HG02870 (cell line): ENCODE results near the gene DPT.

Source experiments
- ATAC-seq: cut with Tn5 transposase; IDR thresholded peaks from one replicate; pipeline ENCODE4 v1.9.1; 2021; ENCODE audit warnings: mild to moderate bottlenecking, moderate library complexity; ENCODE audit not compliant: unreplicated experiment

DPT gene

DNA sequence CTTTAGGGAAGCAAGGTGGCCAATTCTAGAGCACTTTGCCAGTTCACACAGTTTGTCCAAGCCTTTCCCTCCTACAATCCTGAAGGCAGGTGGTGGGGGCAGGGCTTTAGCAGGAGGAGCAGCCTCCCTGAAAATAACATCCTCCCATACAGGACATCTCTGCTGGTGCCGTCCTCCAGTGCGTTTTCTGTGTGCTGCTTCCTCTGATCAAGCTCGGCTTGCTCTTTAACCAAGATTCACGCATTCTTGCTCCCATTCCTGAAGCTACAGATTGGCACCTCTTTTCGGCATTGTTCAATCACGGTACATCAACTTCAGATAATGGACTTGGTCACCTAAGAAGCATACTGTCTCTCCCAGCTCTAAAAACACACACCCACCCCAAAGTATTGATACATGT, 7.5 kb upstream of the DPT start:
- no peak for ATAC-seq

DNA sequence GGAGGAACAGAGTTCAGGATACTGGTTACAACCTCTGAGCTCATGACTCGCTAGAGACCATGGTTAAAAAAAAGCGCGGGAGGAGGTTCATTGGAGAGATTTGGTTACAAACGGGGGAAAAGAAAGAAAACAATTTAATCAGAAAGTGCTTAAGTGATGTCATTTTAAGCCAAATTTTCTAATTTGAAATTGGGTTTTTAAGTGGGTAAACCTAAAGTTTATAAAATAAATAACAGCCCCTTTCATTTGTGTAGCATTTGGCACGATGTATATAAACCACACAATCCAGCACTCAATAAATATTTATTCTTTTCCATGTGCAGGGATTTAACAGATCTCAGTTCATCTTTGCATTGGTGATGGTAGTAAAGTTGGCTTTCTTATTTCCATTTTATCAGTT, 7.0 kb upstream of the DPT start:
- no peak for ATAC-seq

DNA sequence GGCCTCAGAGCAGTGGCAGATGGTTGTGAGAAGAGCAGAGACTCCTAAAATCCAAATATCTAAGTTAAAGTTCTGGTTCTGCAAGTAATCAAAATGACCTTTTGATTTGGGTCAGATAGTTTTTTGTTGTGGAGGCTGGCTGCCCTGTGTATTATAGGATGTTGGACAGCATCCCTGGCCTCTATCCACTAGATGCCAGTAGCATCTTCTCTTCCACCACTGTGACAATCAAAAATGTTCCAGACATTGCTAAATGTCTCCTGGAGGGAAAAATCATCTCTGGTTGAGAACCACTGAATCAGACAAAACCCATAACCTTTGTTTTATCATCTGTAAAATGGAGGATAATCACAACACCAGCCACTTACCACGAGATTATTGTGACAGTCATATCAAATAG, 5.9 kb upstream of the DPT start:
- ATAC-seq = no peak

DNA sequence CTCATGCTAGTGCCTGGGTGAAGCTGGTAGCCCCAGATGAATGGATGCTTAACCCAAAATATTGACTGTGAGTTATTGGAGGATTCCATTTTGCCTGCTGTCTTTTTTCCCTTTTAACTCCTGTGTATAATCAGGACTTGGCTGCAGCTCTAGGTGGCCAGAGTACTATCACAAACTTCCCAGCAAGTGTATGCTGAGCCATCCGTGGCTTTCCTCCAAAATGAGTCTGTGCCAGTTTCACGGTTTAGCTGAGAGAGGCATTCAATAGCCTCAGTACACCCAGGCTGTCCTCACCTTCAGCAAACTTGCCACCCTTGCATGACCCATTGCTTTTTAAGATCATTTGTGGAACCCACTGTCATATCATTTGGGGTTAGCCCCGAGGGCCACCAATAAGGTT, 5.3 kb upstream of the DPT start:
- no peak for ATAC-seq

DNA sequence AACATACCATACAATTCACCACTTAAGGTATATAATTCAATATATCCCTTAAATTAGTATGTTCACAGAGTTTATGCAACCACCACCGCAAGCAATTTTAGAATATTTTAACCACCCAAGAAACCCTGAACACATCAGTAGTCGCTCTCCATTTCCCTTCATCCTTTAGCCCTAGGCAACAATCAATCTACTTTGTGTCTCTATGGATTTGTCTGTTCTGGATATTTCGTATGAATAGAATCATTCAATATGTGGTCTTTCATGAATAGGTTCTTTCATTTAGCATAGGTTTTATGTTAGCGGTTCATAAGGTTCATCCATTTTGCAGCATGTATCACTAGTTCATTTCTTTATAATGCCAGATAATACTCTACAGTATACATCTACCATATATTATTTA, 4.2 kb upstream of the DPT start:
- ATAC-seq = no peak

DNA sequence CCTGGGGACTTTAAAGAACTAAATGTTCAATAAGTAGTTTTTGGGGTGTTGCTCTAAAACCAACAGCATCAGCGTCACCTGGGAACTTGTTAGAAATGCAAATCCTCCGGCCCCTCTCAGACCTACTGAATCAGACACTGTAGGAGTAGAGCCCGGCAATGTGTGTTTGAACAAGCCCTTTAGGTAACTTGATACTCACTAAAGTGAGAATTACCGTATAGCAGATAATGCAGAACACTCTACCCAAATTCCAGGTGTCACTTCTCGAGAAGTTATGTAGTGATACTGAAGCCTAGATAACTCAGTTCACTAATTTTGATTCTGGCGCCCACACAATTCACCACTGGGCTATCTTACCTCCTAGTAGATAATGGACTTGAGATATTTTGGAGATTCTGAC, 3.7 kb upstream of the DPT start:
- no peak for ATAC-seq

DNA sequence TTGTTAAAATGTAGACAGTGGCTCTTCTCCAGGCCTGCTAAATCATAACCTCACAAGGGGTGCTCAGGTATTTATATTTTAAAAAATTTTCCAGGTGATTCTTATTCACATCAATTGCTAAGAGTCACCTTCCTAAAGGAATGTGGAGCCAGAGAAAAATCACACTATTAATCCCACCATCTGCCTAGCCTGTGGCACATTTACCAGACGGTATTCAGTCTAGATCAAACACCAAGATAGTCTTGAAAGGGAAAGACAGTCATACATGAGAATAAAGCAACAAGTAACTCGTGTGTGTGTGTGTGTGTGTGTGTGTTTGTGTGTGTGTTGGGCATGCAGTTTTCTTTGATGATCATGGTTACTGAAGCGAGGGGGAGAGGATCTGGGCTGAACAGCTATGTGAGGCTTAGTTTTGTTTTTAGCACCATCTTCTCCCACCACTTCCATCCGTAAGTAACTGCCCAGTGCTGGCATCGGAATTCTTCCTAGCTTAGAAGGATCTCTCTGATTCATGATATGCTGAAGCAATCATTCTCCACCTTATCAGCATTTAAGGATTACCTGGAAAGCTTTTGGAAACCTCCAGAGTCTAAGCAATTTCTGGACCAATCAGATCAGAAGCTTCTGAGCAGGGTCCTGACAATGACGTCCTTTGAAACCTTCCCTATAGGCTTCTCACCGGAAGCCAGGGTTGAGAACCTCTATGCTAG, 2.4 kb upstream of the DPT start:
- ATAC-seq = no peak

DNA sequence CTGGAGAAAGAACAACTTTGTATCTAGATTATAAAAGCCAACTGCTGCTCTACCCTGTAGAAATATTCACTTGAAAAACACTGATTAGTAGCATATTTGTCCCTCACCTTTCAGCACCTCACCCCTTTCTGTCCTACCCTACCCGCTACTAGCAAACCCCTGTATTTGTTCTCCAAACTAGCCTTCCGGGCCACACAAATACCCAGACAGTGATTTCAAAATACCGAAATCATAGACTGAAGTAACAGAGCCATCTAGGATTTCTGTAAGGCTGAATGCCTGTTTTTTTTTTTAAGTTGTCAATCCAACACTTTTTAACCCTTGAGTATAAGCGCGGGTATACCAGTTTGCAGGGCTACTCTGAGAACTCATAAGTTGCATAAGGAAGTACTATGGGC, 398 bp upstream of the DPT start:
- no peak for ATAC-seq

DNA sequence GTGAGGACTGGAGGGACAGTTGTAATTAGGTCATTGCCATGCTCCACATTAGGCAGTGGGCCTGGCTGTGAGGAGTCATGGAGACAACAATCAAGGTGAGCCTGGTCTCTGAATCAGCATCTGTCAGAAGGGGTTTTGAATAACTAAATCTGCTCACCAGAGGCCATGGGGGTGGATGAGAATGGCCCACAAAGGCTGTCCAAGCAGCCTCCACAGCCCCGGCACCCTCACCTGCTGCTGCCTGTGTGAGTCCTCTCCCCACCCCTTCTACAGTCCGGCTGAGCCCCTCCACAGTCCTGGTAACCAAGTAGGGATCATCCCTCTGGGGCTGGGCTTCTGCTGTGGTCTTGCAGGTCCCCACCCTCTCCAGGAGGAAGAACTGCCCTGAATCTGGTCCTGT, 2.3 kb downstream of the DPT start:
- ATAC-seq = no peak

DNA sequence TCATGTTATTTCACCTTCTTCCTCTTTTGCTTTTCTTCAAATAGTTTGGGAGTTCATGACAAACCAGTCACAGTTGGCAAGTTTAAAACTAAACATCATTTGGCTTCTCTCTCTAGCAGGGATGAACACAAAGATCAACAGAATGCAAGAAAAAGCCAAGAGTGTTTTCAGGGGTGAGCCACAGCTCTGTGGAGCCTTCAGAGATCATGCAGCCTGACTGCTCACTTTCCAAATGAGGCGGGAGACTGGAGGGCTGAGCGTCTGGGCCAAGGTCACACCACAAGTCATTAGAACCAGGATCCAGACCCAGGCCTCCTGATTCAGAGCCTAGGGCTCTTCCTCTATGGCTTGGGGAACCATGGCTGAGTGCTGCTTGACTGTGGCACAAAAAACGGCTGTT, 2.7 kb downstream of the DPT start:
- ATAC-seq = no peak

DNA sequence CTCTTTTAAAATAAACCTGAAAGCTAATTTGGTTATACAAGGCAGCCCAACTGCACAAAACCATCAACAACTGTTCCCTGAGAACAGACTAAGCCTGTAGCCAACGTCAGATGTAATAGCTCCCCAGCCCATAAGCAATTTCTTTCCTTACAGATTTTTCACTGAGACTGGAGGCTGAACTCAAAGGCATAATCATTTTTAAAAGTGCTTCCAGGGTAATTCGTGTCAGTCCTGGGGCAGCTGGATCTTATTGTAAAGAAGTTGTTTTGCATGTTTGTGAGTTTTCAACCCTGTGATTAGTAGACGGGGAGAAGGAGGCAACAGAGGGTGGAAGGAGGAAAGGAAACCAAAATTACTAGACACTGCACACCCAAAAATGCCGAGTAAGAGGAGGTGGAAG, 3.2 kb downstream of the DPT start:
- ATAC-seq = no peak

DNA sequence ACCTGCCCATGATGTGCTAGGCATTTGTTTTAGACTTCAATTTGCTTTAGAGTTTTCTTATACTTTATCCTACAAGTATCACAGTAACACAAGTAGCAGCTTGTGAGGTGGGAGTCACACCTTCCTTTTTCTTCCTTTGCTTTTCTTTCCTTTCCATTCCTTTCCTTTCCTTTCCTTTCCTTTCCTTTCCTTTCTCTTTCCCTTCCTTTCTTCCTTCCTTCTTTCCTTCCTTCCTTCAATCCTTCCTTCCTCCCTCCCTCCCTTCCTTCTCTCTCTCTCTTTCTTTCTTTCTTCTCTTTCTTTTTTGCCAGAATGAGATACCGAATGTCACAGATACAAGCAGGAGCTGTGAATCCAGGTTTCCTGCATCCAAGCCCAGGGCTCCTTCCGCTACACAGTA, 3.9 kb downstream of the DPT start:
- ATAC-seq = no peak

DNA sequence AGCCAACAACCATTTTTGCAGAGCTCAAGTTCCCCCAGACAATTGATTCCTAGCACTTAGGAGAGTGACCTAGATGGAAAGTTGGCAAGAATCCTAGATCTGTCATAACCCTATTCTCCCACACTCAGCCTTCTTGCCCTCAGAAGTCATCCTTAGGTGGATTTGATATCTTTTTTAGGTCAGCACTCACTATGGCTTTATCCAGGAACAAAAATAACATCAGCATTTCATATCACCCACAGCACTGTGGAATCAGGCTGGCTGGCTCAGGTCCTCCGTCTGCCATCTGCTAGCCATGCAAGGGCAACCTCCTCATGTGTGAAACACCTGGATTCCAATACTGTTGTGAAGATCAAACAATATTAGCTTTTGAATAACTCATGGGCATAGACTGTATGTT, 6.0 kb downstream of the DPT start:
- no peak for ATAC-seq

DNA sequence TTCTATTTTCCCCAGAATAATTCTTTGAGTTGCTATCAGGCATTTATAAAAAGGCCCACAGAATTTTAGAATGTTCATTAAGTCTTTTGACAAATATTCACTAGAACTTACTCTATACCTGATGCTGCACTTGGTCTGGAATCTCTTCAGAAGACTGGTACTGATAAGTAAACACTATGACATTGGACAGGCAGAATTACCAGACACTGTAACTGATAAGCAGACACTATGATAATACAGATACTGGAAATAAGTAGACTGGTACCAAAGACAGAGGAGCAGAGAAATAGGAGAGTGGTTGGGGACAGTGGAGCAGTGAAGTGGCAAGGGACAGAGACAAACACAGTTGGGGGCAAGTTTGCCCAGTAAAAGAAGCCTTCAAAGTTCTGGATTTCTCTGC, 8.2 kb downstream of the DPT start:
- ATAC-seq = no peak

DNA sequence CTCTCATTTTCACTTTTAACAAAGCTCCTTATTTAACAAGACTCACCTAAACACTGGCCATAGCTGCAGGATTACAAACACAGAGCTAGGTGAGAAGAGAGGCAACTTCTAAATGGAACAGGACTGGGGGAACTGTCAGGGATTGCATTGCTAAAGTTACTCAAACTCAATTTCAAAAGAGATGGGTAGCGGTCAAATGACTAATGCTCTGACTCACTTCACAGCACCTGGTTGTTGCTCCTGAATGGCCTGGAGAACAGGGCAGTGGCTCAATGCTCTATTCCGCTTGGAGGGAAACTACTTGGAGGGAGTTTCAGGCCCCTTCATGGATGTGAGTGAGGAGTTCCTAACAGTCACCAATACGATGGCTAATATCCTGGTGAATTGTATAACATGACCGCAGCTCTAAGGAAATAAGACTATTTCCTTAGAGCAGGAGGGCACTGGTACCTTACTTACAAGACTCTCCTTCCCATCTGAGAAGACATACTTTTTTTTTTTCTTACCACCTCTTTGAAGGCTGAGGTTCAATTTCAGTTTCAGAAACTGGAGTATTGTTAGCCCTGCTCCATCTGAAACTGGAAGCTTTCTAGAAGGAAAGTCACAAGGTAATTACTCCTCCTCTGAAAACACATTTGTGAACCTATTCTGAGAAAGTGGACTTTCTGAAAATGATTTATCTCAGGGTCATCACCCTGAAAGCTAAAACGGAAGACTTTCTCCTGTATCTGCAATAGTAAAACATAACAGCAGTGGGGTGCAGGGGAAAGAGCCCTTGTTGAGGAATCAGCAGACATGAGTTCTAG, 9.5 kb downstream of the DPT start:
- ATAC-seq = peak; percentile 64

DNA sequence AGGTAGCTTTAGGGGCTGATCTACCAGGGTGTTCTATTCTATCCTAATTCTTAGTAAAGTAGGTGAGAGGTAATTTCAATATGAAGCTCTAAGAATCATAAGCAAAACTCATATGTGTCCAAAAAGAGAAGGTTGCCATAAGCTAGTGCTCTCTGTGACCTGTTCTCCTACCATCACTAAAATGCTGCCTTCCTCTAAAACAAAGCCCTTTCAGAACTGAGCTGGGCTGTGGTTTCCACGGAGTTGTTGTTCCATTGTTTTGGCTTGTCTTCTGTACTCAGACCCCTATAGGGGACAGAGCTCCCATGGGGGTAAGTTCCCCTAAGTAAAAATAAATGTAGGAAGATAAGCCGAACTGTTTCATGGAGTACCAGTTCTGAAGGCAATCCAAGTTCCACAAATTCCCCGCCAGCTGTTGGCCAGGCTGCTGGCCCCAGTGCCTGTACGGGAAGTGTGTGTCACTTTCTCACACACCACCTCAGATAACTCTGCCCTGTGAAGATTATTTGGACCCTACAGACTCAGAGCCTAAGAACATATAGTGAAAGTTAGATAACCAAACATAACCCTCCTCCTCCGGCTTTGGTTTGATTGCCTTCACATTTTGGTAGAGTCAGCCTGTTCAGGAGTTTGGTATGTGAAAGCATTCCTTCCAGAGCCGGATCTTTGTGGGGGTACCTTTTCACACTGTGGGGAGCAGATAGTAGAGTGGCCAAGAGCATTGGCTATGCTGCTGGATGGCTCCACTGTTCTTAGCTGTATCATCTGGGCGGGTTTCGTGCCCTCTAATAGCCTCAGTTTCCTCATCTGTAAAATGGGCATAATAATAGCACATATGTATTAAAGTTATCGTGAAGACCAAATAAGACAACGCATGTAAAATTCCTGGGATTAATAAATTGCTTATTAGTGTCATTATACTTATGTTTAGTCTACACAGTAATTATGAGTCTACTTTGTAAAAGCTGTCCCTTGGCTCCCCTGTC, 10.8 kb downstream of the DPT start:
- no peak for ATAC-seq

DNA sequence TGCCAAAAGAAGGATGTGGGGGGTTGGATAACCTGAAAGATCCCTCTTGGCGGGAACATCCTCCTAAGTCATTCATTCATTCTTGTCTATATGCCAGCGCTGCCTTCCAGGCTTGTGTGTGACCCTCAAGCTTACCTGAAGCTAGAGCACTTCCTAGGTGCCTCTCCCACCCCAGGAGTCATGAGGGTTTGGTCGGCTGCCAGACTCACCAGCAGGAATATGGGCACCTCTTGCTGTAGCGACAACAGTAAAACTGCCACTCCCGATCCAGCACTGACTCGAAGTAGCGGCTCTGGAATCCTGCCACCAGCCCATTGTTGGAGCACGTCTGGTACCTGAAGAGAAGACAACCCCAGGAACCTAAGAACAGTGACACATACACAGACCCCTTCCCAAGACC, 15.0 kb downstream of the DPT start:
- ATAC-seq = no peak

DNA sequence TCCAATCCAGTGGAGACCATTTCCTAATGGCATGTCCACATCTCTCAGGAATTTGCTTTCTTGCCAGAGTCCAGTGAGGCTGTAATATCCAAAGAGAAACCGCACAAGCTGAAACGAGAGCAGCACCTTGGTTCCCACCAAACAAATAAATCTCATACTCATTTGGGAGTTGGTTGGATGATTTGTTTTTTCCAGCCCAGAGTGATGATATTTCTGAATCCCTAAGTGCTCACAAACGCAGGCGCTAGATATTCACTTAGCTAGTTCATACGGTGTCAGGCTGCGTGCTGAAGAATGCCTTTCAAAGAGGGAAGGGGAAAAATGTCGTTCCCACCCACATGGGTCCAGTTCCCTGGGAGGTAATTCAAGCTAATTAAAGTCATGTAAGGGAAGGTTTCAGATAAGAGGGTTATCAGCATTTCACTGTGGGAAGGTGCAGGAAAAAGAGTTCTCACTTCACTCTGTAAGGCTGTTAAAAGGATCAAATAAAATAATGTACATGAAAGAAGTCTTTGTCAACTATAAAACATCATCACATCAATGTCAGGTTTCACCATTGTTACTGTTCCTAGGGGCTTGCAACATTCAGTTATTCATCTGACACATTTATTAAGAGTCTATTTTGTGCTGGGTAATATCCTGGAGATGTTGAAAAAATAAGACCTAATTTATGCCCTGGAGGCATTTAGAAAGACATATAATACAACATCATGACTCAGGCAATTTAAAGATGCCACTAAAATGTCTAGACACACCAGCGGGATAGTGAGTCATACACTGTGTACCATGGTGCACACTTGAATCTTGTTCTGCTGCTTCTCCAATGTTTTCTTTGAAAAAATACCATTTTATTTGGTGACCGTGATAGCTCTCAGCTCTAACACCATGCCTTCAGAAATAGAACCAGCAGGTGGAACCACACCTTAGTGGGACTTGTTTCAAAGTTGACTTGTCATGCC, 19.3 kb downstream of the DPT start:
- no peak for ATAC-seq

DNA sequence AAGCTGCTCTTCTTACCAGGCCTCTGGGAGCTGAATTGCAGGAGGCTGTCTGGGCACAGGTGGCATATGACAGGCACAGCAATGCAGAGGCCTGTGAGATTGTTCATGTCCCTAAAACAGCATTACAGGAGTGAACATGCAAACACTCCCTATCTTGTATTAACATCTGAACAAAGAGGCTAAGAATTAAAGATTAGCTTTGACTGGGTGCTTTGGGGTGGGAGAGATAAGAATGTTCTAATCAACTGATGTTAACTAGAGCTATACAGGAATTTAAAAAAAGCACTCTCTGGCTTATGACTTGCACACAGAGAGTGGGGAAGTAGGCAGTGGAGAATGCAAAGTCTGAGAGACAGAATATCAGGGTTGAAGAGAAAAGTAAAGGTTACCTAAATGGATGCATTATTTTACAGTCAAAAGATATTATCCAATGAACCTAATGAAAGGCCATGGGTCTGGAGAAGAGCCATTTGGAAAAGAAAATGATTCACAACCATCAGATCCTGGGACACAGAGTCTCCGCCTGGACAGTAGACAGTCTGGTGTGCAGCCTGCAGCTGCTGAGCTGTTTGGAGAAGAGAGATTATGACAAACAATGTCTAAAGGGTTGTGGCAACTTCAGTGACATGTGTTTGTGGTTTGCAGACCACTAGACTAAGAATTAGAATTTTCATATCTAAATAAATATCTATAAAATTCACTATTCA, 20.2 kb downstream of the DPT start:
- ATAC-seq = no peak
